Stimulated activated CD4-positive, alpha-beta T cell treated with anti-CD3 and anti-CD28 coated beads, Interleukin-15, amount 100 ng/mL, for 1 hour (primary cell): Measurements from ENCODE around the gene ZFP62.

Experiments
- DNase-seq, 2 donors: peaks; one replicate each; pipeline ENCODE4 v3.0.0-alpha.2; 2020; ENCODE audit warnings: low read depth in 1 of 2, low spot score in 1 of 2

The ZFP62 gene

DNA sequence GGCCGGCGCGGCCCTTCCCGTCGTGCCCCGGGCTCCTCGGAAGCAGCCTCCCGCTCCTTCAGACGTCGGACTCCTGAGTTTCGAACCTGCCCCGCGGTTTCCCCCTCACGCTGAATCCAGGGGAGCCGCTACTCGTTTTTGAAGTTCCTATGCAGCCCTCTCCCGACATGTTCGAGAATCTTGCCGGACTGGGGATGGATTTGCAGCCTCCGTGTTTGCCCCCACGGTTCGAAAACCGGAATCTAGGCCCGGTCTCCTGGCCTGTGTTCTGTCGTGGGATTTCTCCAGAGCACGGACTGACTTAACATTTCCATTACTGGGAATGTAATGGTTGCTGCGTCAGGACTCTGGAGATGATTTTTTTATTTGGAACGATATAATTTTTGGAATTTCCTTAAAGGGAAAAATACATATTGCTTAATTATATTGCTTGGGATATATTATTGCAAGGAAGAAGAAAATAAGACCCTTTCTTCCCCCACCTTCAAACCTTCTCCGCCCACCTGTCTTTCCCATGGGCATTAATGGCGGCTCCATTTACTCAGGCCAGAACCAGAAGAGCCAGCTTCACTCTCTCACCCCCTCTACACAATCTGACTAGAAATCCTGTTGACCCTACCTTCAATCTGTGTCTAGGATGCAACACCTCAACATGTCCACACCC lies 50.0 kb downstream of the ZFP62 start:
- no peak for DNase-seq

DNA sequence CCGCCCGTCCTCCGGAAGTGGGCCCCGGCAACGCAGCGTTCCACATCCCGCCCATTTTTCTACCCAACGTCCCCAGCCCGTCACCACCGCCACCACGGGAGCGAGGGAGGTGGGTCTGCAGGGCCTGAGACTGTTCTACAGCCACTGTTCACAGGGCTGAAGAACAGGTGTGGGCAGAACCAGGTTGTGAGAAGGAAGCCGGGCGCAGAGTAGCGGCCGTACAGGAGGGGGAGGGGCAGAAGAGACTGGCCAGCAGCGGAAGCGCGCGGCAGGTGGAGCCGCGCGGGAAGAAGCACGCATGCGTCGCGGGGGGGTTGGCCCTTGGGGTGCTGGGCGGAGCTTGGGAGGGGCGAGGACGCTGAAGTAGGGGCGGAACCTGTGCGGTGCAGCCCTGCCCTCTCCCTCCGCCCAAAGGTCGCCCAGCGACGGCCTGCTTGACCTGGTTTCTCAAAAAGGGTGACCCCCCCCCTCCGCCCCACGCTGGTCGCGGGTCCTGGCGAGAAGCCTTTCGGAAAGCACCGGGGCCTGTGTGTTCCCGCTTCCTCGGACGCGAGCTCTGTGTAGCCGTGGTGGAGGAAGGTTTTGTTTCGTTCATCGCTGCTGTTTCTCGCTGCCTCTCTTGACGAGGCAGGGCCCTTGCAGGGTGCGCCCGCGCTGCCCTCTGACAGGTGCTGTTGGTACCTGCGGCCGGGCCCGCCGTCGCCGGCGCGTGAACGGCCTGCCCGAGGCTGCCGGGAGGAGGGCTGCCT lies 50.7 kb downstream of the ZFP62 start:
- DNase-seq: peak; percentile 93 to 95

DNA sequence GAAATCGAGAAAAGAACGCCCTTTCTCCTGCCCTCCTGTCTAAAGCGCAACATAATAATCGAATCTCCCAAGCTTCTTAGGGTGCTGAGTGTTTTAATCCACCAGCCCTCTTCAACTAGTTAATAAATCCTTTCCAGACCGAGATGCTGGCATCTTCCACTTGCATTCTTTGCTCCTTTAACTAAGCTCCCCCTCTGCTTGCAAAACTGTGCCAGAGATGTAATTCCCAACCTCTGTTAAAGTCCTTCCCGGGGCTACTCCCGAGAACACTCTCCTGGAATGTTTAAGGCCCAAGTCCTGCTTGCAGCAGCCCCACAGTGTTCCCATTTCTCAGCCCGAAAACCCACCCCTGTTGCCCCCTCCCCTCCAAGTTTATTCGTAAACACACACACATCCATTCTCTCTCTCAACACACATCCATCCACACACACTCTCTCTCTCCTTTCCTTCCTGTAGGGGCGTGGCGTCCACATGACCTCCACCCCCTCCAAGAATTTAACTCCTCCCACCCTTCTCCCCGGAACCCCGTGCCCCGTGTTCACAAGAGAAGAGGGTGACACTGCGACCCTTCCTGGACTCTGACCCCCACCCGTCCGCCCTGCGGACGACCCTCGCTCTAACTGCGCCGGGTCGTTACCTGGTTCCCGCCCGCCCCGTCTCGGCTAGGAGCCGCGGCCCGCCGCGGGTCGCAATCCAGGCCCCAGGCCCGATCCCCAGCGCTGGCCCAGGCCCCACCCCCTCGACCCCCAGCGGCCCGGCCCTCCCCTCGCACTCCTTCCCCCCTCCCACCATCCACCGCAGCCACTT lies 51.5 kb downstream of the ZFP62 start:
- peak; percentile 61 to 72 for DNase-seq

DNA sequence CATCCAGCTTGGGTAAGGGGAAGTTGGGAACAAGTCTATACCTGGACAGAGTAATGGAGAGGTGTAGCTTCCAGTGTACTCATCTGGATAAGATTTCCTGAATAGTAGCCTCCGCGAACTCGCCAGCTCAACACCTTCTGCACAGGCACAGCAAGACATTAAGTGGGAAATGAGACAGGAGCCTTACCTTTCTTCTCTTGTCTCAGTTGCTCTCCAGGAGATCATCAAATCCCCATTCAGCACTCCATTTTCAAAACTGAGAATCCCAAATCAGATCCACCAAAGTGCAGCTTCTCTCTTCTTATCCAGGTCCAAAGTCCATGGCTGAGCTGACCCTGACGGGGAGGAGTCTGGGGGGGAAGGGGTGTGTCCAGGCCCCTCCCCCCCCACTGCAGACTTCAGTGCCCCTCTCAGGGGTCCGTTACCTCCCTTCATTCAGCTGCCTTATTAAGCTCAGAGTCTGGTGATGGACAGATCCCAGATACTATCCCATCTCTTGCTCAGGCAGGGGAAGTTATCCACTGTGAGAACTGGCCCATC lies 52.5 kb downstream of the ZFP62 start:
- DNase-seq: no peak

DNA sequence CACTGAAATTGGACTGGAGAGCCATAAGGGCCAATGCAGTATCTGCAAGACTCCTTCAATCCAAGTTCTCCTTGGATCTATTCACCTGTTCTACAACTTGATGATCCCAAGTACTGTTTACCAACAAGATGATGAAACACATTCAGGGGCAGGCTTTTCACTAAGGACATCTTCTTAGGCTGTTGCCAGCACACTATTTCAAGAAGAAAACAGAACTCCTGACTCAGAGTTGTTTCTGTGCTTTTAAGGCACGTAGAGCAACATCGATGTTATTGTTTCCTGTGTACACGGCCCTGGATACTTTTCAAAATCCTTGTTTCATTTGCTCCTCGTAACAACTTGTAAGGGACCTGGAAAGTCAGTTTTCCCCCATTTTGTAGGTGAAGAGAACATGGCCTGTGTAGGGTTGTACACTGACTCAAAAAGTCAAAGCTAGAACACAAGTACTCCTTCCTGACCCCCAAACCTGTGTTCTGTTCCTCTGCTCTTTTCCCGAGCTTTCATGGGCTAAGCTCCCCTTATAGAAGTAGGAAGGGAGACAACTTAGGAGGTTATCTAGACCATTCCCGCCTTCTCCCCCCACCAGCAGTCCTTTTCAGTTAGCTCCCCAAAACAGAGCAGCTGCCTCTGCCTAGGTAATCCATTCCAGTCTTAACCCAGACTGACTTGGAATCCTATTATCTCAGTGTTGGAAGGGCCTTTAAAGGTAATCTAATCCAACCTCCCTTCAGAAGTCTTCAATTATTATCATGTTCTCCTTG lies 53.2 kb downstream of the ZFP62 start:
- no peak for DNase-seq

DNA sequence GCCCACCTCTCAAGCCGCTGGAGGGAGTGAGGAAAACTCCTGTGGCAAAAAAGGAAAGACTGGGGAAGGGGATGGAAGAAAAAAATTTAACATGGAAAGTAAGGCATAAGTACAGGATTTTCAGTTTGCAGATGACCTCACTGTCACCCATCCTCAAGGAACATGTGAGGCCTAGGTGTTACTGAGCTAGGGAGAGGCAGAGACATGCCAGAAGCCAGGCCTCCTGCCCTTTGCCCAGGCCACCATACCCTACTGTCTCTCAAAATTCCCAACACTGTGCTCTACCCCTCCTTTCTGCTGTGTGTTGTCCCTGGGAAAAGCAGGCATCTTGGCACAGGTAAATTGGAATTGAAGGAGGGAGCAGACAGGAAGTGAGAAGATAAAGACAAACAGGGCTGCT lies 54.0 kb downstream of the ZFP62 start:
- DNase-seq: no peak

DNA sequence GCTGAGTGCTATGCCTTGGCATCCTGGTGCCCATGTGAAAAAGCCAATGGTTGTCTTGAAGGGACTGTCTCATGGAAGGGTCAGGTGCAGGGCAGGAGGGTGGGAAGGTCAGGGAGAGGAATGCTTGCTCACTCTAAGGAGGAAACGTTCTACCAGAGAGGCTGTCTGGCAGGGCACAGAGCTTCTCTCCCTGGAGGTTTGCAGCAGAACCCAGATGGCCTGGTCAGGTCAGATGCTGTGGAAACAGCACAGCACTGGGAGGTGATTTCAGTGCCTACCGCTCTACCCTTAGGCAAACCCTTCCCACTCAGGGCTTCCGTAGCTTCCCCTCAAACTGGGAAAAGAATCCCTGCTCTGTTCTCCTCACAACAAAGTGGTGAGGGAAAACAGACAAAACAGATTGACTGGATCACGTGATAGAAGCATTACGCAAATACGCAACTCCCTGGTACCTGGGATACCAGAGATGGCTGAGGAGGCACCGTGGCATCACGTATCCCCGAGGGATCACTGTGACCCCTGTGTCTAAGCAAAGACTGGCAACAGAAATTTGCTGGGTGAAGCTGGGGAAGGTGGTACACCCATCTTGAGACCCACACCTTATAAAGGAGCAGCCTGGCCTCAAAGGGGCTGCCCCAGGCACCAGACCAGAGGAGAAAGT lies 54.6 kb downstream of the ZFP62 start:
- DNase-seq: no peak

DNA sequence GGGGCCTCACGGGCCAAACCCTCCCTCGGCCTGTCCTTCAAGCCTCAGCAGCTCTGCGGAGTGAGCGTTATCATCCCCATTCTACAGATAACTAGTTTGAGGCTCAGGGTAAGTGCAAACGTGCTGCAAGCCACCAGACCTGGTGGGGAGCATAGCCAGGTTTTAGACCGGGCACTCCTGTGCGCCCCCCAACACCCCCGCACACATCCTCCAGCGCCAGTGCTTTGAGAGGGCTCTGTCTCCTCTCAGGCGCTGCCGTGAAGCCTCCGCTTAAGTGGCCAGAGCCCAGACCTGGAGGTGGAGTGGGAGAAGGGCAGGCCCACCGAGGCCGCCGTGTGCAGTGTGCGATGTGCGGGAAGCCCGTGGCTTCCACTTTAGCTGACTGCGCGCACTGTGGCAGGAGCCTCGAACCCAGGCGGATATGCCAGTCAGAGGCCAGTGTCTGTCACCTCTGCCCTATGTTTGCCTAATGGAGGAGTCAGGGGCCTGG lies 56.9 kb downstream of the ZFP62 start:
- no peak for DNase-seq

DNA sequence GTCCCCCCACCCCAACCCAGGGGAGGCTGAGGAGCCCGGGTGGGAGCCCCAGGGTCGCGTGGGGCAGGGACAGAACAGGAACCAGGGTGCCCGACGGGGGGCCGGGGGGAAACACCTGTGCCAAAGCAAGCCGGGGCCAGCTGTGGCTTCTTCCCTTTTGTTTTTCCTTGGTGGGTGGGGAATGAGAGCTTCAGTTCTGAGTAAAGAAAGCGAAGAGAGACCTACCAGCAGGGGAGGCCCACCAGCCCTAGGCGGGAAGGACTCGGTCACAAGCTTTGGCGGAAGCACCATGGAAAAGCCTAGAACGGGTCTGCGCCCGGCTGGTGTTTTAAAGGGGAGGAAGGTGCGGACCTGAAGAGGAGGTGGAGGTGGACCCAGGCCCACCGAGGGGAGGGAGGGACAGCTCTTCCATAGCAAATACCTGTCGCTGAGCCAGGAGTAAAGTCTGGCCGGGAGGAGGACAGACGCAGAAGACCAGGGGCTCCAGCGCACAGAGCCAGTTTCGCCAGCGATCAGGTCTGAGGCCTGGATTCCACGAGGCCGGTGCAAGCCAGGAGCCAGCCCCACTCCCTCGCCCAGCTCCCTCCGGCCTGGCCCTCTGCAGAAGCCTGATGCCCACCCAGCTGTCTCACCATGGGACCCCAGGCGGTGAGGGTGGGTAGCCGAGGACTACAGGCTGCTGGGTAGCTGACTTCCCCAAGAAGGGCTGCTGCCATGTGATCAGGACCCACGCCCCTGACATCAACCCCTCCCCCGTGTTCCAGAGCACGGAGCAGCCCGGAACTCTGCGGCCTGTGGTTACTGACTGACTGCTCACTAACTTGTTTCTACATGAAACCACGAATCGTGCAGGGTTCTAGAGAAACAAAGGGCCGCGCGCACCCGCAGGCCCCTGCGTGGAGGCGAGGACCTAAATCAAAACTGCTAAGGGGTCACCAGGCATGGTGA lies 57.6 kb downstream of the ZFP62 start:
- peak; percentile 62 to 65 for DNase-seq

DNA sequence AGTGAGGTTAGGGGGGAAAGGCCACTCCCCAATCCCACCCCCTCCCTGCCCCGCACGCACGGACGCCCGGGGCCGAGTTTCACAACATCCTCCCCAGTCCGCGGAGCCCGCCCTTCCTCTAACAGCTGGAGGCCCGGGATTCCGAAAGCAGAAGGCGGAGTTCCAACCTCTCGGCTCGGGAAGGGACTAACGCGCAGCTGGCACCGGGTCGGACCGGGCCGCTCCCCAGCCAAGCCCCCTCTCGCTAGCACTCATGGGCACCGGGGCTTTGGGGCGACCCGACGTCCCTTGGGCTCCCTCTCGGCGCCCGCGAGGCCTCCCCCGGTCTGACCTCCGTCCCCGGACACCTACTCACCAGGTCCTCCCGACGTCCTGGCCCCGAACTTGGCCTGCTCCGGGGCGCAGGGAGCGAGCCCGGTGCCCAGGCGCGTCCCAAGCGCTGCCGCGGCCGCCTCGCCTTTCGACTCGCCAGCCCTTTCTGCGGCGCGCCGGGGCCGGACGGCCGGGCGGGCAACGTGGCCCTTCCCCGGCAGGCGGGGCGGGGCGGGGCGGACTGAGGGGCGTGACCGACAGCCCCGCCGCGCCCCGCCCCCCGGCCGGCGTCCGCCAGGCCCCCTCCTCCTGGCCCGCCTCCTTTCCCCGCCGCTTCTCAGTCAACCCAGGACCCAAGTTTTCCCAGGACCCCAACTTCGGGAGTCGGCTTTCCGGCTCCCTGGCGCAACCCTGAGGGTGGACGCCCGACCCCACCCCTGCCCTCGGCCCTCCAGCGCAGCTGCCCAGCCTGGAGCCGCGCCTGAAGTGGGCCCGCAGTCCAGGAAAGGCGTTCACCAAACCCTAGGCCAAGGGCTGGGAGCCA lies 58.5 kb downstream of the ZFP62 start, which contains the start of gene MGAT1:
Gene MGAT1, minus strand, starts transcription at position 482 of the 856 bp plus-strand sequence. CDS start 9,835 bp downstream, outside the sequence.
- peak; percentile 53 to 79 for DNase-seq

DNA sequence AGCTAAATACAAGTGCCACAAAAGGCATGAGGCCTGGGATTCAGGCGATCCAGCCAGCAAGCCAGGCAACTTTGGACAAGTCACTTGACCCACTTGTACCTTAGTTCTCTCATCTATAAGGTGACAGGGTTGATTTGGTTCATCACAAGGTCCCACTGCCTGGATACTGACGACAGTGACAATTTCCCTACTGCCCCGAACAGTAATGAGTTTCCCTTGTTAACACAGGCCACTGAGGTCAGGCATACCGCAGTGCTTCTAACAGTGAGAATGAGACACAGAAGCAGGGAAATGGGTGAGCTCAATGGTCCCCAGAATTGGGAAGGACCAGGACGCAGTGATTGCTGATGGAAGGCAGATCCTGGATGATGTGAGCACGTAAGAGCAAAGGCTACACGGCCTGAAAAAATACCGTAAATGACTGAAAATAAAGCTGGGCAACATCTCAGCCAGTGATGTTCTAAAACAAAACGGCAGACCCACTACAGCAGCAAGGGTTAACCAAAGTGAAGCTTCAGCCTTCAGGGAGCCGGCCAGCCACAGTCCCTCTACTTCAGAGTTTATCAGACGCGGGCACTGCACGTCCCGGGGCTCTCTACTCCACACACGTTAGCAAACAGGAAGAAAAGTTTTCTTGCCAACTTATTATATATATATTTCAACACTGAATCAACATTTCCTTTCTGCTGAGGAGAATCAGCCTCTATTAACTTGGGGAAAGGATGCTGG lies 59.3 kb downstream of the ZFP62 start:
- no peak for DNase-seq

DNA sequence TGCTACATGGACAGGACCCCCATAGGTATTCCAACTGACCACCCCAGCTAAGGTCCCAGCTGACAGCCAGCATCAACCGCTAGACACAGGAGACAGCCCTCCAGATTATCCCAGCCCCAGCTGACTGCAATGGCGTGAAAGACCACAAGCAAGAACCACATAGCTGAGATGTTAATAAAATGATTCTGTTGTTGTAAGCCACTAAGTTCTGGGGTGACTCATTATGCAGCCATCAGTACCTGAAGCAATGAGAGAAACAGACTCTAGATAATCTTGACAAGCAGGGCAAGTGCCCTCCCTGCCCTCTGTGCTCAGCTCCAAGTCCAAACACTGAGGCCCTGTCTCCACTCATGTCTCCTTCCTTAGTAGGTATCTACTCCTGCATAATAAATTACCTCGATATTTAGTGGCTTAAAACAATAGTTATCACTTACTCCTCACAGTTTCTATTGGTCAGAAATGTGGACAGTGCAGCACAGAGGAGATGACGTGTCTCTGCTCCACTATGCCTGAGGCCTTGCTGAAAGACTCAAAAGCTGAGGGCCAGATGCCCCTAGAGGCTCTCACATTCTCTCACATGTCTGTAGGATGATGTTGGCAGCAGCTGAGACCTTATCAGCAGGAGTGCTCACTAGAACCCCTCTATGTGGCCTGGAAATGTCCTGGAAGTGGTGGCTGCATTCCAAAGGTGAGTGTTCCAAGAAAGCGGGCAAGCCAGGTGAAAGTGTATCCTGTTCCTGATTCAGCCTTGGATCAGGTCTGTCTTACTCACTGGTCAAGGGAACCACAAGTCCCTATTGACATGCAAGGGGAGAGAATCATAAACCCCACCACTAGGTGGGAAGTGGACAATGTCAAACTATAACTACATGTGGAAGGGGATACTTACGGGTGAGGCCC lies 60.9 kb downstream of the ZFP62 start:
- no peak for DNase-seq

DNA sequence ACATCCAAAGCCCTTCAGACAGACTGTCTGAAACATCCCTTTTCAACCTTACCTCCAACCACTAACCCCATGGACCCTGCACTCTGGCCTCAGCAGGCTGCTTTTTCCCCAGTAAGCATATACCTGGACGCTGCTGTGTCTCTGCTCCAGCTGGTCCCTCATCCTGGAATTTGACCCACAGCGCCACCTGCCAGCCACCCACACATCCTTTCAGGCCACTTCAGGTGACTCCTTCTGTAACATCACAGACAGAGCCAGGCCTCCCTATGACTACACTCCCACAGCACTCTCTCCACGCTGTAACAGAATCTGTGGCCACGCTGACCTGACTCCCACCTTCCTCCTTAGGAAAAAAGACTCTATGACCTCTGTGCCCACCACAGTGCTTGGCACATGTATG lies 61.9 kb downstream of the ZFP62 start:
- no peak for DNase-seq

DNA sequence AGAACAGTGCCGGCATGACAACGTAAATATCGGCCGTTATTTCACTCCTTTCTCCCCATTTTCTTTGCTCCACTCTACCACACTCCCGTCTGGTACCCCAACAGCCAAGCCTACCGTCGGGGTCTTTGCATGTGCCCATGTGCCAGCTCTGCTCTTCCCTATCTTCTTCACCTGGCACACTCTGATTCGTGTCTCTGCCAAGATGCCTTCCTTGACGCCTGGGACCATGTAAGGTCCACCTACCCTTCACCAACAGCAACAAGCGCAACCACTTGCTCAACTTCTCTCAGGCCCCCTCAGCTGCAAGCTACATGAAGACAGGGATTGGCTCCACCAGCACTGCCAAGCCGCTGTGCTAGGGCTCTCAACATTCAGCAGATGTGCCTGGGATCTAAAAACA lies 62.9 kb downstream of the ZFP62 start:
- DNase-seq: no peak
